HepG2 (cell line): ENCODE data around the gene ATP6V0D1. TPM values are rescaled to one million over a fixed set of nuclear protein-coding genes. Genes with fewer than 3 reads are reported as not detected.

Experiments
- HHEX ChIP-seq: IDR thresholded peaks from 2 replicates; pipeline ENCODE4 v1.6.1; 2016; ENCODE audit warnings: control low read depth
- ZNF207 ChIP-seq: fragments of 450-650 bp; IDR thresholded peaks from 2 replicates; pipeline ENCODE4 v1.6.1; 2016; ENCODE audit warnings: antibody characterized with exemption, borderline replicate concordance
- ZNF264 ChIP-seq: sonication (generic); formaldehyde crosslinking; IDR thresholded peaks from 2 replicates; pipeline ENCODE4 v1.4.0; 2020; ENCODE audit warnings: missing genetic modification reagents
- ZNF556 ChIP-seq: sonication (generic); formaldehyde crosslinking; IDR thresholded peaks from 2 replicates; pipeline ENCODE4 v1.4.0; 2020; ENCODE audit warnings: mild to moderate bottlenecking, missing genetic modification reagents, borderline replicate concordance
- ZNF614 ChIP-seq: IDR thresholded peaks from 2 replicates; pipeline ENCODE4 v1.6.1; 2018; ENCODE audit warnings: missing biosample characterization, missing genetic modification reagents, inconsistent platforms, borderline replicate concordance
- polyA plus RNA-seq, 8 experiments: library from polyadenylated mRNA; depleted of rRNA in 3 of 8; stranded (reverse) in 7 of 8; unstranded in 1 of 8; fragments of >200 nt; fragmentation: Illumina TruSeq in 4 of 8; extraction: Trizol in 4 of 8; gene quantifications; 2 replicates each; pipeline versions ENCODE4 v1.2.1 to v1.2.3, GENCODE V29; 2011 to 2016; ENCODE audit warnings: low read depth in 4 of 8, missing spikeins in 1 of 8, mixed read lengths in 1 of 8; ENCODE audit not compliant: insufficient read depth in 1 of 8
- total RNA-seq, 5 experiments: library from RNA; depleted of rRNA; stranded (reverse); fragments of >200 nt; fragmentation: Illumina TruSeq; extraction: Trizol; gene quantifications; 2 replicates each; pipeline ENCODE4 v1.2.3, GENCODE V29; 2016; ENCODE audit warnings: low read depth in 1 of 5
- TF ChIP-seq, protein P1 (sequence below), 2 experiments: fragments of 450-650 bp in 1 of 2; sonication (generic) in 1 of 2; formaldehyde crosslinking in 1 of 2; IDR thresholded peaks; 2 replicates each; pipeline versions ENCODE4 v1.6.1 to v1.8.0; 2016 to 2022; ENCODE audit warnings: antibody characterized with exemption in 1 of 2, mild to moderate bottlenecking in 1 of 2, missing genetic modification reagents in 1 of 2
- TF ChIP-seq, protein P2 (sequence below): sonication (generic); formaldehyde crosslinking; IDR thresholded peaks from 2 replicates; pipeline ENCODE4 v1.4.0; 2020; ENCODE audit warnings: missing genetic modification reagents
- TF ChIP-seq, protein P3 (sequence below): sonication (generic); formaldehyde crosslinking; IDR thresholded peaks from 2 replicates; pipeline ENCODE4 v1.5.0; 2020; ENCODE audit warnings: missing genetic modification reagents
- TF ChIP-seq, protein P4 (sequence below): sonication (generic); formaldehyde crosslinking; IDR thresholded peaks from 2 replicates; pipeline ENCODE4 v1.4.0; 2020; ENCODE audit warnings: missing genetic modification reagents, borderline replicate concordance

The ATP6V0D1 gene
- total and polyA plus RNA-seq, 2 of the 13 experiments (the other 11 are each of a cell fraction or from before 2014, with no cell fraction given) = 51.1 to 61.3 TPM

DNA sequence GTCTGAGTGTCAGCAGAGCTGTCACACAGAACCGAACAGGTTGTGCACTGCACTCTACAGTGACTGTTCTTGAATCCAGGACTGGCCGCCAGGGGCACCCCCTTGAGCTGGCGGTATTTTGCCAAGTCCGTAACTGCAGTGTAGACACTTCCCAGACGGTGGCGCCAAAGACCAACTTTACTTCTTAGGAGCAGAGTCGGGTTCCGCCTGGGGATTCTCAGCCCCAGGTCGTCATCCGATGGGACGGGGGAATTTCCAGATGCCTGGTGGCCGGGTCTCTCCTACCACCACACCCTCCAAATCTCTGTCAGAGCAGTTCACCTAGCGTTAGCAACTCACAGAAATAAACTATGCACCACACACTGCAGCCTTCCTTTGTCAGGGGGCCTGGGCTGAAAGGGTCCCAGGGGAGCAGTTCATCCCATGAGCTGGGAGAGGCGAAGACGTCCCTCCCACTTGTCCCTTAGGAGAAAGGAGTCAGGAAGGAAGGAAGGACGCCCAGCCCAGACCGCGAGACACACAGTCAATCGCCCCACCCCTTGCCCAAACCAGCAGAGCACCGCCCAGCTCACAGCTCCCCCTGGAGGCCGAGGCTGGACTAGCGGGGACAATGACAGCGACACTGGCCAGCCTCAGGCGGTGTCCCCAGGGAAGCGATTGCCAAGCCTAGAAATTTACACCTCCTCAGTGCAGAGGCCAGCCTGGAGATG is 40.3 kb upstream of the ATP6V0D1 start (continued):
- TF ChIP-seq, protein P1, sequence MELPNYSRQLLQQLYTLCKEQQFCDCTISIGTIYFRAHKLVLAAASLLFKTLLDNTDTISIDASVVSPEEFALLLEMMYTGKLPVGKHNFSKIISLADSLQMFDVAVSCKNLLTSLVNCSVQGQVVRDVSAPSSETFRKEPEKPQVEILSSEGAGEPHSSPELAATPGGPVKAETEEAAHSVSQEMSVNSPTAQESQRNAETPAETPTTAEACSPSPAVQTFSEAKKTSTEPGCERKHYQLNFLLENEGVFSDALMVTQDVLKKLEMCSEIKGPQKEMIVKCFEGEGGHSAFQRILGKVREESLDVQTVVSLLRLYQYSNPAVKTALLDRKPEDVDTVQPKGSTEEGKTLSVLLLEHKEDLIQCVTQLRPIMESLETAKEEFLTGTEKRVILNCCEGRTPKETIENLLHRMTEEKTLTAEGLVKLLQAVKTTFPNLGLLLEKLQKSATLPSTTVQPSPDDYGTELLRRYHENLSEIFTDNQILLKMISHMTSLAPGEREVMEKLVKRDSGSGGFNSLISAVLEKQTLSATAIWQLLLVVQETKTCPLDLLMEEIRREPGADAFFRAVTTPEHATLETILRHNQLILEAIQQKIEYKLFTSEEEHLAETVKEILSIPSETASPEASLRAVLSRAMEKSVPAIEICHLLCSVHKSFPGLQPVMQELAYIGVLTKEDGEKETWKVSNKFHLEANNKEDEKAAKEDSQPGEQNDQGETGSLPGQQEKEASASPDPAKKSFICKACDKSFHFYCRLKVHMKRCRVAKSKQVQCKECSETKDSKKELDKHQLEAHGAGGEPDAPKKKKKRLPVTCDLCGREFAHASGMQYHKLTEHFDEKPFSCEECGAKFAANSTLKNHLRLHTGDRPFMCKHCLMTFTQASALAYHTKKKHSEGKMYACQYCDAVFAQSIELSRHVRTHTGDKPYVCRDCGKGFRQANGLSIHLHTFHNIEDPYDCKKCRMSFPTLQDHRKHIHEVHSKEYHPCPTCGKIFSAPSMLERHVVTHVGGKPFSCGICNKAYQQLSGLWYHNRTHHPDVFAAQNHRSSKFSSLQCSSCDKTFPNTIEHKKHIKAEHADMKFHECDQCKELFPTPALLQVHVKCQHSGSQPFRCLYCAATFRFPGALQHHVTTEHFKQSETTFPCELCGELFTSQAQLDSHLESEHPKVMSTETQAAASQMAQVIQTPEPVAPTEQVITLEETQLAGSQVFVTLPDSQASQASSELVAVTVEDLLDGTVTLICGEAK (IDR thresholded peaks at IDR 0.05) = no peak
- TF ChIP-seq, protein P1 (CRISPR knock-in tag; IDR thresholded peaks at IDR 0.05) = no peak
- TF ChIP-seq ZNF264 = no peak
- TF ChIP-seq ZNF207 = no peak
- no peak for TF ChIP-seq ZNF556 (CRISPR knock-in tag)
- TF ChIP-seq, protein P2, sequence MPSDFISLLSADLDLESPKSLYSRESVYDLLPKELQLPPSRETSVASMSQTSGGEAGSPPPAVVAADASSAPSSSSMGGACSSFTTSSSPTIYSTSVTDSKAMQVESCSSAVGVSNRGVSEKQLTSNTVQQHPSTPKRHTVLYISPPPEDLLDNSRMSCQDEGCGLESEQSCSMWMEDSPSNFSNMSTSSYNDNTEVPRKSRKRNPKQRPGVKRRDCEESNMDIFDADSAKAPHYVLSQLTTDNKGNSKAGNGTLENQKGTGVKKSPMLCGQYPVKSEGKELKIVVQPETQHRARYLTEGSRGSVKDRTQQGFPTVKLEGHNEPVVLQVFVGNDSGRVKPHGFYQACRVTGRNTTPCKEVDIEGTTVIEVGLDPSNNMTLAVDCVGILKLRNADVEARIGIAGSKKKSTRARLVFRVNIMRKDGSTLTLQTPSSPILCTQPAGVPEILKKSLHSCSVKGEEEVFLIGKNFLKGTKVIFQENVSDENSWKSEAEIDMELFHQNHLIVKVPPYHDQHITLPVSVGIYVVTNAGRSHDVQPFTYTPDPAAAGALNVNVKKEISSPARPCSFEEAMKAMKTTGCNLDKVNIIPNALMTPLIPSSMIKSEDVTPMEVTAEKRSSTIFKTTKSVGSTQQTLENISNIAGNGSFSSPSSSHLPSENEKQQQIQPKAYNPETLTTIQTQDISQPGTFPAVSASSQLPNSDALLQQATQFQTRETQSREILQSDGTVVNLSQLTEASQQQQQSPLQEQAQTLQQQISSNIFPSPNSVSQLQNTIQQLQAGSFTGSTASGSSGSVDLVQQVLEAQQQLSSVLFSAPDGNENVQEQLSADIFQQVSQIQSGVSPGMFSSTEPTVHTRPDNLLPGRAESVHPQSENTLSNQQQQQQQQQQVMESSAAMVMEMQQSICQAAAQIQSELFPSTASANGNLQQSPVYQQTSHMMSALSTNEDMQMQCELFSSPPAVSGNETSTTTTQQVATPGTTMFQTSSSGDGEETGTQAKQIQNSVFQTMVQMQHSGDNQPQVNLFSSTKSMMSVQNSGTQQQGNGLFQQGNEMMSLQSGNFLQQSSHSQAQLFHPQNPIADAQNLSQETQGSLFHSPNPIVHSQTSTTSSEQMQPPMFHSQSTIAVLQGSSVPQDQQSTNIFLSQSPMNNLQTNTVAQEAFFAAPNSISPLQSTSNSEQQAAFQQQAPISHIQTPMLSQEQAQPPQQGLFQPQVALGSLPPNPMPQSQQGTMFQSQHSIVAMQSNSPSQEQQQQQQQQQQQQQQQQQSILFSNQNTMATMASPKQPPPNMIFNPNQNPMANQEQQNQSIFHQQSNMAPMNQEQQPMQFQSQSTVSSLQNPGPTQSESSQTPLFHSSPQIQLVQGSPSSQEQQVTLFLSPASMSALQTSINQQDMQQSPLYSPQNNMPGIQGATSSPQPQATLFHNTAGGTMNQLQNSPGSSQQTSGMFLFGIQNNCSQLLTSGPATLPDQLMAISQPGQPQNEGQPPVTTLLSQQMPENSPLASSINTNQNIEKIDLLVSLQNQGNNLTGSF (CRISPR knock-in tag) = 0 out of 2 replicates have a peak, but pooled peaks have one; percentile 46
- TF ChIP-seq, protein P3, sequence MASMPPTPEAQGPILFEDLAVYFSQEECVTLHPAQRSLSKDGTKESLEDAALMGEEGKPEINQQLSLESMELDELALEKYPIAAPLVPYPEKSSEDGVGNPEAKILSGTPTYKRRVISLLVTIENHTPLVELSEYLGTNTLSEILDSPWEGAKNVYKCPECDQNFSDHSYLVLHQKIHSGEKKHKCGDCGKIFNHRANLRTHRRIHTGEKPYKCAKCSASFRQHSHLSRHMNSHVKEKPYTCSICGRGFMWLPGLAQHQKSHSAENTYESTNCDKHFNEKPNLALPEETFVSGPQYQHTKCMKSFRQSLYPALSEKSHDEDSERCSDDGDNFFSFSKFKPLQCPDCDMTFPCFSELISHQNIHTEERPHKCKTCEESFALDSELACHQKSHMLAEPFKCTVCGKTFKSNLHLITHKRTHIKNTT = no peak
- TF ChIP-seq, protein P4, sequence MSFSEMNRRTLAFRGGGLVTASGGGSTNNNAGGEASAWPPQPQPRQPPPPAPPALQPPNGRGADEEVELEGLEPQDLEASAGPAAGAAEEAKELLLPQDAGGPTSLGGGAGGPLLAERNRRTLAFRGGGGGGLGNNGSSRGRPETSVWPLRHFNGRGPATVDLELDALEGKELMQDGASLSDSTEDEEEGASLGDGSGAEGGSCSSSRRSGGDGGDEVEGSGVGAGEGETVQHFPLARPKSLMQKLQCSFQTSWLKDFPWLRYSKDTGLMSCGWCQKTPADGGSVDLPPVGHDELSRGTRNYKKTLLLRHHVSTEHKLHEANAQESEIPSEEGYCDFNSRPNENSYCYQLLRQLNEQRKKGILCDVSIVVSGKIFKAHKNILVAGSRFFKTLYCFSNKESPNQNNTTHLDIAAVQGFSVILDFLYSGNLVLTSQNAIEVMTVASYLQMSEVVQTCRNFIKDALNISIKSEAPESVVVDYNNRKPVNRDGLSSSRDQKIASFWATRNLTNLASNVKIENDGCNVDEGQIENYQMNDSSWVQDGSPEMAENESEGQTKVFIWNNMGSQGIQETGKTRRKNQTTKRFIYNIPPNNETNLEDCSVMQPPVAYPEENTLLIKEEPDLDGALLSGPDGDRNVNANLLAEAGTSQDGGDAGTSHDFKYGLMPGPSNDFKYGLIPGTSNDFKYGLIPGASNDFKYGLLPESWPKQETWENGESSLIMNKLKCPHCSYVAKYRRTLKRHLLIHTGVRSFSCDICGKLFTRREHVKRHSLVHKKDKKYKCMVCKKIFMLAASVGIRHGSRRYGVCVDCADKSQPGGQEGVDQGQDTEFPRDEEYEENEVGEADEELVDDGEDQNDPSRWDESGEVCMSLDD (CRISPR knock-in tag) = no peak
- TF ChIP-seq ZNF614 (CRISPR knock-in tag) = peak; percentile 75; the same call in 1 of the 2 replicates
- TF ChIP-seq HHEX (CRISPR knock-in tag) = no peak
